Measurements from ENCODE around the gene FMNL2. TPM values are rescaled to one million over a fixed set of nuclear protein-coding genes. Genes with fewer than 3 reads are reported as not detected.

Gene FMNL2
- total RNA-seq, 1 donor from 2014 or later, result 24.7 TPM

GRCh38 chr2:152462779-152463178, 127.8 kb downstream of the FMNL2 start:
- Histone ChIP-seq H3K36me3 (ENCODE audit: control insufficient read depth, insufficient read depth, low read length) (no peaks in the 10 kb centered on the region), H3K27me3 (ENCODE audit: control insufficient read depth, insufficient read depth, low read length) (no peaks in the 10 kb centered on the region), H3K4me3 (ENCODE audit: low read depth, low read length) (no peak overlapping the region)
- TF ChIP-seq CTCF (IDR thresholded peaks at IDR 0.05; ENCODE audit: insufficient read depth, low read length, severe bottlenecking), result no peak
- FAIRE-seq (no peak), DNase-seq (ENCODE audit: low read depth) (no peak)

GRCh38 chr2:152464851-152465470, 130.0 kb downstream of the FMNL2 start:
- H3K36me3 ChIP-seq (ENCODE audit: control insufficient read depth, insufficient read depth, low read length), result no peaks in the 10 kb centered on the region
- H3K27me3 ChIP-seq (ENCODE audit: control insufficient read depth, insufficient read depth, low read length), result no peaks in the 10 kb centered on the region
- no peak for TF ChIP-seq CTCF (IDR thresholded peaks at IDR 0.05; ENCODE audit: insufficient read depth, low read length, severe bottlenecking)
- H3K4me3 ChIP-seq (ENCODE audit: low read depth, low read length), result no peak overlapping the region
- no peak for FAIRE-seq
- no peak for DNase-seq (ENCODE audit: low read depth)

GRCh38 chr2:152465541-152465940, 130.6 kb downstream of the FMNL2 start:
- FAIRE-seq, result no peak
- TF ChIP-seq CTCF (IDR thresholded peaks at IDR 0.05; ENCODE audit: insufficient read depth, low read length, severe bottlenecking), result no peak
- Histone ChIP-seq H3K36me3 (ENCODE audit: control insufficient read depth, insufficient read depth, low read length) (no peaks in the 10 kb centered on the region), H3K27me3 (ENCODE audit: control insufficient read depth, insufficient read depth, low read length) (no peaks in the 10 kb centered on the region), H3K4me3 (ENCODE audit: low read depth, low read length) (no peak overlapping the region)
- DNase-seq (ENCODE audit: low read depth), result peak; percentile 38

- no peak for FAIRE-seq
- Histone ChIP-seq H3K4me3 (ENCODE audit: low read depth, low read length) (no peak overlapping the region), H3K36me3 (ENCODE audit: control insufficient read depth, insufficient read depth, low read length) (no peaks in the 10 kb centered on the region), H3K27me3 (ENCODE audit: control insufficient read depth, insufficient read depth, low read length) (no peaks in the 10 kb centered on the region)
- TF ChIP-seq CTCF (IDR thresholded peaks at IDR 0.05; ENCODE audit: insufficient read depth, low read length, severe bottlenecking), result no peak
- peak; percentile 61 for DNase-seq (ENCODE audit: low read depth)
These were observed 131.1 kb downstream of the FMNL2 start for GRCh38 chr2:152466041-152466440.

- no peaks in the 10 kb centered on the region for H3K36me3 ChIP-seq (ENCODE audit: control insufficient read depth, insufficient read depth, low read length)
- H3K4me3 ChIP-seq (ENCODE audit: low read depth, low read length), result no peak overlapping the region
- no peaks in the 10 kb centered on the region for H3K27me3 ChIP-seq (ENCODE audit: control insufficient read depth, insufficient read depth, low read length)
- FAIRE-seq, result peak; percentile 60
- DNase-seq (ENCODE audit: low read depth), result peak; percentile 91
- TF ChIP-seq CTCF (IDR thresholded peaks at IDR 0.05; ENCODE audit: insufficient read depth, low read length, severe bottlenecking), result no peak
These were observed 132.2 kb downstream of the FMNL2 start for GRCh38 chr2:152466980-152467676.
